Measurements from ENCODE around the gene ATG9B.

GRCh38 chr7:151061213-151062110 is 37.2 kb upstream of the ATG9B start:
- TF ChIP-seq REST (IDR thresholded peaks at IDR 0.05; ENCODE audit: insufficient replicate concordance, low read depth): no peak
- TF ChIP-seq CTCF (IDR thresholded peaks at IDR 0.05; ENCODE audit: insufficient read depth, low read length): no peak
- TF ChIP-seq POLR2AphosphoS5 (IDR thresholded peaks at IDR 0.05; ENCODE audit: low read depth): no peak

Data from HL-60 (cell line).